HG02973 (cell line): ENCODE results near the gene CLDN34.

Experiments
- ATAC-seq: cut with Tn5 transposase; IDR thresholded peaks from one replicate; pipeline ENCODE4 v1.9.1; 2021; ENCODE audit warnings: moderate library complexity; ENCODE audit not compliant: unreplicated experiment

CLDN34 gene

GRCh38 chrX:10015355-10015722 is 48.2 kb downstream of the CLDN34 start:
- peak; percentile 20 for ATAC-seq

GRCh38 chrX:10015723-10016518 is 48.8 kb downstream of the CLDN34 start:
- ATAC-seq: peak; percentile 5

- ATAC-seq: no peak
Measured at GRCh38 chrX:10016519-10017132, 49.5 kb downstream of the CLDN34 start.

GRCh38 chrX:10017872-10018271 is 50.7 kb downstream of the CLDN34 start:
- no peak for ATAC-seq
